Glomerular visceral epithelial cell (primary cell): ENCODE measurements around the gene ANKS6.
"Not testable (repeated sequence)": the region's sequence is repeated elsewhere in the genome, so short reads cannot be mapped to it uniquely, and the experiment has no call there.

Experiments
- DNase-seq: peaks from one replicate; pipeline ENCODE4 v3.0.0-alpha.2; 2016; ENCODE audit errors: extremely low spot score

ANKS6 gene

GRCh38 chr9:98702835-98703380 lies 93.4 kb downstream of the ANKS6 start:
- no peak for DNase-seq

GRCh38 chr9:98702340-98702739 lies 94.0 kb downstream of the ANKS6 start:
- DNase-seq = no peak

- no peak for DNase-seq
These were observed 94.8 kb downstream of the ANKS6 start for GRCh38 chr9:98701576-98701975.

- DNase-seq = no peak
These were observed 95.6 kb downstream of the ANKS6 start for GRCh38 chr9:98700801-98701200.

- no peak for DNase-seq
These were observed 97.5 kb downstream of the ANKS6 start for GRCh38 chr9:98698856-98699255.

GRCh38 chr9:98694943-98695342 lies 101.4 kb downstream of the ANKS6 start:
- DNase-seq = no peak

GRCh38 chr9:98692392-98692791 lies 104.0 kb downstream of the ANKS6 start:
- no peak for DNase-seq

- DNase-seq = no peak
These were observed 104.5 kb downstream of the ANKS6 start for GRCh38 chr9:98691890-98692289.

- no peak for DNase-seq
These were observed 105.7 kb downstream of the ANKS6 start for GRCh38 chr9:98690686-98691085.

GRCh38 chr9:98688710-98689495 lies 107.5 kb downstream of the ANKS6 start:
- DNase-seq = no peak

- peak; percentile 13 for DNase-seq
These were observed 108.4 kb downstream of the ANKS6 start for GRCh38 chr9:98687911-98688310.

- no peak for DNase-seq
These were observed 109.1 kb downstream of the ANKS6 start for GRCh38 chr9:98686961-98687855.

- DNase-seq = not testable (repeated sequence)
These were observed 111.5 kb downstream of the ANKS6 start for GRCh38 chr9:98684816-98685215.
